Measurements from ENCODE around the gene PAXIP1.

The PAXIP1 gene

GRCh38 chr7:154917808-154918160 lies 85.1 kb downstream of the PAXIP1 start:
- TF ChIP-seq ZFP69B (tag by site-specific recombination; IDR thresholded peaks at IDR 0.05) (no peak), ZNF335 (tag by site-specific recombination; conservative IDR thresholded peaks at IDR 0.05) (no peak), ZNF26 (tag by site-specific recombination; IDR thresholded peaks at IDR 0.05) (no peak), OVOL3 (tag by site-specific recombination; IDR thresholded peaks at IDR 0.05) (no peak), ZNF501 (tag by site-specific recombination; IDR thresholded peaks at IDR 0.05) (no peak), ZNF654 (tag by site-specific recombination; IDR thresholded peaks at IDR 0.05; ENCODE audit: low read depth) (no peak), RBAK (tag by site-specific recombination; IDR thresholded peaks at IDR 0.05) (no peak), ZNF133 (tag by site-specific recombination; IDR thresholded peaks at IDR 0.05) (no peak), BCL11A (tag by site-specific recombination; IDR thresholded peaks at IDR 0.05; ENCODE audit: low read depth) (no peak), SCRT2 (tag by site-specific recombination; IDR thresholded peaks at IDR 0.05) (no peak), SP2 (tag by site-specific recombination; IDR thresholded peaks at IDR 0.05) (no peak), TSHZ1 (tag by site-specific recombination; IDR thresholded peaks at IDR 0.05; ENCODE audit: borderline replicate concordance) (no peak), ZIC2 (tag by site-specific recombination; IDR thresholded peaks at IDR 0.05) (no peak), ZNF623 (tag by site-specific recombination; IDR thresholded peaks at IDR 0.05) (no peak), ZBTB6 (tag by site-specific recombination; IDR thresholded peaks at IDR 0.05) (no peak), TCF7L2 (IDR thresholded peaks at IDR 0.05; ENCODE audit: borderline replicate concordance, low read depth, low read length) (no peak)
- Histone ChIP-seq H3K4me3 (ENCODE audit: low read depth, low read length) (no peak overlapping the region), H3K9me3 (ENCODE audit: control insufficient read depth, insufficient read depth, low read depth, low read length) (no peaks in the 10 kb centered on the region), H3K4me1 (ENCODE audit: control insufficient read depth, insufficient read depth, low read length) (no peaks in the 10 kb centered on the region), H3K36me3 (ENCODE audit: control insufficient read depth in 2 of 2, insufficient read depth in 1 of 2, low read length in 2 of 2) (no peaks in the 10 kb centered on the region), H3K27ac (ENCODE audit: extremely low read depth, low read depth, low read length) (no peak overlapping the region)
- ChIA-PET POLR2A (no interaction called here), CTCF (interaction anchor here (2.7 kb wide), 1 partner anchor 9 kb away, joined by 19 read pairs; no protein-coding TSS in a partner anchor)

GRCh38 chr7:154916856-154917807 lies 85.8 kb downstream of the PAXIP1 start:
- H3K27ac ChIP-seq (ENCODE audit: extremely low read depth, low read depth, low read length): no peak overlapping the region
- ChIA-PET CTCF (interaction anchor here (2.7 to 4.1 kb wide), 2 partner anchors 10 kb away, joined by 15 to 19 read pairs; no protein-coding TSS in a partner anchor), POLR2A (interaction anchor here (0.5 kb wide), 1 partner anchor 1976 kb away, joined by 4 read pairs; the partner anchor contains the start of gene LMBR1)
- no peak overlapping the region for H3K4me3 ChIP-seq (ENCODE audit: low read depth, low read length)
- no peaks in the 10 kb centered on the region for H3K36me3 ChIP-seq (ENCODE audit: control insufficient read depth in 2 of 2, insufficient read depth in 1 of 2, low read length in 2 of 2)
- TF ChIP-seq ZNF404 (tag by site-specific recombination; IDR thresholded peaks at IDR 0.05) (no peak), ZBTB49 (tag by site-specific recombination; IDR thresholded peaks at IDR 0.05; ENCODE audit: low read depth) (no peak), ZNF510 (tag by site-specific recombination; IDR thresholded peaks at IDR 0.05; ENCODE audit: insufficient replicate concordance) (no peak), GLIS1 (tag by site-specific recombination; IDR thresholded peaks at IDR 0.05) (no peak), ZNF311 (tag by site-specific recombination; IDR thresholded peaks at IDR 0.05; ENCODE audit: borderline replicate concordance) (no peak), ZNF792 (tag by site-specific recombination; IDR thresholded peaks at IDR 0.05) (no peak), ZNF664 (tag by site-specific recombination; IDR thresholded peaks at IDR 0.05) (no peak), KLF8 (tag by site-specific recombination; IDR thresholded peaks at IDR 0.05) (no peak), ZNF114 (tag by site-specific recombination; IDR thresholded peaks at IDR 0.05) (no peak), YY1 (tag by site-specific recombination; IDR thresholded peaks at IDR 0.05) (no peak), ZNF23 (tag by site-specific recombination; IDR thresholded peaks at IDR 0.05; ENCODE audit: borderline replicate concordance) (no peak)
- no peaks in the 10 kb centered on the region for H3K9me3 ChIP-seq (ENCODE audit: control insufficient read depth, insufficient read depth, low read depth, low read length)
- no peaks in the 10 kb centered on the region for H3K4me1 ChIP-seq (ENCODE audit: control insufficient read depth, insufficient read depth, low read length)
